T-helper 2 cell (primary cell): ENCODE measurements around the gene OR2A25.
"Not testable (repeated sequence)": the region's sequence is repeated elsewhere in the genome, so short reads cannot be mapped to it uniquely, and the experiment has no call there.

Source experiments
- DNase-seq, 5 experiments: peaks; one replicate each; pipeline versions ENCODE4 v3.0.0 to v3.0.0-alpha.2; 2012 to 2022
- total RNA-seq, 2 donors: gene quantifications; one replicate each; lab custom pipeline; 2026; lab: John Stamatoyannopoulos, UW

OR2A25 gene
- total RNA-seq: 0 reads per million in 2 donors

GRCh38 chr7:144069511-144069910, at the start of gene OR2A25:
Gene OR2A25 (plus strand): TSS chr7:144069811. CDS start chr7:144074220, 4,409 bp downstream.
- no peak for DNase-seq

GRCh38 chr7:144020340-144020739, 49.3 kb upstream of the OR2A25 start:
- DNase-seq: no peak

GRCh38 chr7:144022169-144022568, 47.4 kb upstream of the OR2A25 start:
- no peak for DNase-seq

GRCh38 chr7:144023171-144023827, 46.3 kb upstream of the OR2A25 start:
- DNase-seq: no peak

GRCh38 chr7:144024213-144024612, 45.4 kb upstream of the OR2A25 start:
- no peak for DNase-seq

- no peak for DNase-seq
Observed at GRCh38 chr7:144026203-144026883, 43.3 kb upstream of the OR2A25 start.

- peak in 1 of 5 experiments; percentile 1 for DNase-seq
Observed at GRCh38 chr7:144027070-144027469, 42.5 kb upstream of the OR2A25 start.

- no peak for DNase-seq
Observed at GRCh38 chr7:144027974-144028373, 41.6 kb upstream of the OR2A25 start.

GRCh38 chr7:144028547-144028946, 41.1 kb upstream of the OR2A25 start:
- no peak for DNase-seq

GRCh38 chr7:144032516-144032915, 37.1 kb upstream of the OR2A25 start:
- DNase-seq: no peak

GRCh38 chr7:144032985-144033709, 36.5 kb upstream of the OR2A25 start:
- DNase-seq: no peak

GRCh38 chr7:144035385-144035784, 34.2 kb upstream of the OR2A25 start:
- DNase-seq: no peak

GRCh38 chr7:144036302-144036885, 33.2 kb upstream of the OR2A25 start:
- no peak for DNase-seq

GRCh38 chr7:144037414-144038035, 32.1 kb upstream of the OR2A25 start:
- DNase-seq: no peak

- no peak for DNase-seq
Observed at GRCh38 chr7:144038887-144039286, 30.7 kb upstream of the OR2A25 start.

GRCh38 chr7:144048648-144049047, 21.0 kb upstream of the OR2A25 start, which contains the start of gene OR2A5:
Gene OR2A5 (plus strand): TSS chr7:144048948. CDS start chr7:144050402, 1,454 bp downstream.
- no peak for DNase-seq

GRCh38 chr7:144049491-144049890, 20.1 kb upstream of the OR2A25 start:
- DNase-seq: no peak

- no peak for DNase-seq
Observed at GRCh38 chr7:144050093-144050492, 19.5 kb upstream of the OR2A25 start.

GRCh38 chr7:144050884-144051283, 18.7 kb upstream of the OR2A25 start:
- DNase-seq: not testable (repeated sequence)

- no peak for DNase-seq
Observed at GRCh38 chr7:144057954-144058353, 11.7 kb upstream of the OR2A25 start.

GRCh38 chr7:144063710-144064109, 5.9 kb upstream of the OR2A25 start:
- DNase-seq: peak in 1 of 5 experiments; percentile 2

GRCh38 chr7:144069953-144070352, 342 bp downstream of the OR2A25 start:
- no peak for DNase-seq

- DNase-seq: no peak
Observed at GRCh38 chr7:144074374-144074773, 4.8 kb downstream of the OR2A25 start.
